Measurements from ENCODE around the gene KNDC1.

Gene KNDC1

GRCh38 chr10:133198621-133199487, 38.8 kb downstream of the KNDC1 start:
- Histone ChIP-seq H3K9me3 (ENCODE audit: control insufficient read depth, insufficient read depth, low read length) (no peaks in the 10 kb centered on the region), H3K36me3 (ENCODE audit: control insufficient read depth, insufficient read depth, low read length) (no peaks in the 10 kb centered on the region), H3K27ac (ENCODE audit: low read depth, low read length) (no peak overlapping the region), H3K9ac (ENCODE audit: low read depth, low read length) (no peak overlapping the region), H3K4me3 (ENCODE audit: low read depth, low read length) (no peak overlapping the region), H3K27me3 (ENCODE audit: control insufficient read depth, insufficient read depth, low read length) (no peaks in the 10 kb centered on the region), H3K4me1 (ENCODE audit: control insufficient read depth, insufficient read depth, low read length) (no peaks in the 10 kb centered on the region)

GRCh38 chr10:133199488-133199885, 39.5 kb downstream of the KNDC1 start:
- H3K27ac ChIP-seq (ENCODE audit: low read depth, low read length): no peak overlapping the region

GRCh38 chr10:133199992-133200611, 40.1 kb downstream of the KNDC1 start:
- Histone ChIP-seq H3K4me1 (ENCODE audit: control insufficient read depth, insufficient read depth, low read length) (no peaks in the 10 kb centered on the region), H3K36me3 (ENCODE audit: control insufficient read depth, insufficient read depth, low read length) (no peaks in the 10 kb centered on the region), H3K27ac (ENCODE audit: low read depth, low read length) (no peak overlapping the region), H3K9ac (ENCODE audit: low read depth, low read length) (no peak overlapping the region), H3K27me3 (ENCODE audit: control insufficient read depth, insufficient read depth, low read length) (no peaks in the 10 kb centered on the region), H3K4me3 (ENCODE audit: low read depth, low read length) (no peak overlapping the region), H3K9me3 (ENCODE audit: control insufficient read depth, insufficient read depth, low read length) (no peaks in the 10 kb centered on the region)

More at GRCh38 chr10:133199488-133199885, 39.5 kb downstream of the KNDC1 start:
- H3K9me3 ChIP-seq (ENCODE audit: control insufficient read depth, insufficient read depth, low read length): no peaks in the 10 kb centered on the region
- H3K4me1 ChIP-seq (ENCODE audit: control insufficient read depth, insufficient read depth, low read length): no peaks in the 10 kb centered on the region
- H3K4me3 ChIP-seq (ENCODE audit: low read depth, low read length): no peak overlapping the region
- H3K9ac ChIP-seq (ENCODE audit: low read depth, low read length): no peak overlapping the region
- no peaks in the 10 kb centered on the region for H3K36me3 ChIP-seq (ENCODE audit: control insufficient read depth, insufficient read depth, low read length)
- no peaks in the 10 kb centered on the region for H3K27me3 ChIP-seq (ENCODE audit: control insufficient read depth, insufficient read depth, low read length)

GRCh38 chr10:133200621-133201031, 40.6 kb downstream of the KNDC1 start:
- Histone ChIP-seq H3K4me3 (ENCODE audit: low read depth, low read length) (no peak overlapping the region), H3K9ac (ENCODE audit: low read depth, low read length) (no peak overlapping the region), H3K4me1 (ENCODE audit: control insufficient read depth, insufficient read depth, low read length) (no peaks in the 10 kb centered on the region), H3K36me3 (ENCODE audit: control insufficient read depth, insufficient read depth, low read length) (no peaks in the 10 kb centered on the region), H3K27me3 (ENCODE audit: control insufficient read depth, insufficient read depth, low read length) (no peaks in the 10 kb centered on the region), H3K27ac (ENCODE audit: low read depth, low read length) (no peak overlapping the region), H3K9me3 (ENCODE audit: control insufficient read depth, insufficient read depth, low read length) (no peaks in the 10 kb centered on the region)

GRCh38 chr10:133201151-133201947, 41.3 kb downstream of the KNDC1 start:
- Histone ChIP-seq H3K27ac (ENCODE audit: low read depth, low read length) (no peak overlapping the region), H3K9me3 (ENCODE audit: control insufficient read depth, insufficient read depth, low read length) (no peaks in the 10 kb centered on the region), H3K4me1 (ENCODE audit: control insufficient read depth, insufficient read depth, low read length) (no peaks in the 10 kb centered on the region), H3K4me3 (ENCODE audit: low read depth, low read length) (no peak overlapping the region), H3K36me3 (ENCODE audit: control insufficient read depth, insufficient read depth, low read length) (no peaks in the 10 kb centered on the region), H3K9ac (ENCODE audit: low read depth, low read length) (no peak overlapping the region), H3K27me3 (ENCODE audit: control insufficient read depth, insufficient read depth, low read length) (no peaks in the 10 kb centered on the region)

- Histone ChIP-seq H3K36me3 (ENCODE audit: control insufficient read depth, insufficient read depth, low read length) (no peaks in the 10 kb centered on the region), H3K9ac (ENCODE audit: low read depth, low read length) (no peak overlapping the region), H3K4me3 (ENCODE audit: low read depth, low read length) (no peak overlapping the region), H3K4me1 (ENCODE audit: control insufficient read depth, insufficient read depth, low read length) (no peaks in the 10 kb centered on the region), H3K27ac (ENCODE audit: low read depth, low read length) (no peak overlapping the region), H3K9me3 (ENCODE audit: control insufficient read depth, insufficient read depth, low read length) (no peaks in the 10 kb centered on the region), H3K27me3 (ENCODE audit: control insufficient read depth, insufficient read depth, low read length) (no peaks in the 10 kb centered on the region)
These were observed 42.1 kb downstream of the KNDC1 start for GRCh38 chr10:133201948-133202725.

GRCh38 chr10:133202778-133203651, 43.0 kb downstream of the KNDC1 start:
- H3K4me3 ChIP-seq (ENCODE audit: low read depth, low read length): no peak overlapping the region
- no peaks in the 10 kb centered on the region for H3K27me3 ChIP-seq (ENCODE audit: control insufficient read depth, insufficient read depth, low read length)
- no peaks in the 10 kb centered on the region for H3K9me3 ChIP-seq (ENCODE audit: control insufficient read depth, insufficient read depth, low read length)
- H3K4me1 ChIP-seq (ENCODE audit: control insufficient read depth, insufficient read depth, low read length): no peaks in the 10 kb centered on the region
- H3K27ac ChIP-seq (ENCODE audit: low read depth, low read length): no peak overlapping the region
- H3K9ac ChIP-seq (ENCODE audit: low read depth, low read length): no peak overlapping the region
- no peaks in the 10 kb centered on the region for H3K36me3 ChIP-seq (ENCODE audit: control insufficient read depth, insufficient read depth, low read length)

GRCh38 chr10:133203652-133204195, 43.7 kb downstream of the KNDC1 start:
- Histone ChIP-seq H3K9me3 (ENCODE audit: control insufficient read depth, insufficient read depth, low read length) (no peaks in the 10 kb centered on the region), H3K27ac (ENCODE audit: low read depth, low read length) (no peak overlapping the region), H3K4me1 (ENCODE audit: control insufficient read depth, insufficient read depth, low read length) (no peaks in the 10 kb centered on the region), H3K36me3 (ENCODE audit: control insufficient read depth, insufficient read depth, low read length) (no peaks in the 10 kb centered on the region), H3K4me3 (ENCODE audit: low read depth, low read length) (no peak overlapping the region), H3K27me3 (ENCODE audit: control insufficient read depth, insufficient read depth, low read length) (no peaks in the 10 kb centered on the region), H3K9ac (ENCODE audit: low read depth, low read length) (no peak overlapping the region)

- Histone ChIP-seq H3K9ac (ENCODE audit: low read depth, low read length) (no peak overlapping the region), H3K4me1 (ENCODE audit: control insufficient read depth, insufficient read depth, low read length) (no peaks in the 10 kb centered on the region)
These were observed 44.4 kb downstream of the KNDC1 start for GRCh38 chr10:133204226-133205015.

More at GRCh38 chr10:133204226-133205015, 44.4 kb downstream of the KNDC1 start:
- Histone ChIP-seq H3K27me3 (ENCODE audit: control insufficient read depth, insufficient read depth, low read length) (no peaks in the 10 kb centered on the region), H3K9me3 (ENCODE audit: control insufficient read depth, insufficient read depth, low read length) (no peaks in the 10 kb centered on the region), H3K4me3 (ENCODE audit: low read depth, low read length) (no peak overlapping the region), H3K36me3 (ENCODE audit: control insufficient read depth, insufficient read depth, low read length) (no peaks in the 10 kb centered on the region), H3K27ac (ENCODE audit: low read depth, low read length) (no peak overlapping the region)

Measured in HUES48 (cell line).